Measurements from ENCODE around the gene PYM1. TPM values are rescaled to one million over a fixed set of nuclear protein-coding genes. Genes with fewer than 3 reads are reported as not detected.

PYM1 gene
- total and polyA plus RNA-seq, 2 of the 8 experiments (the other 6 are each of a cell fraction or from before 2014, with no cell fraction given): 38.7 to 58.5 TPM

DNA sequence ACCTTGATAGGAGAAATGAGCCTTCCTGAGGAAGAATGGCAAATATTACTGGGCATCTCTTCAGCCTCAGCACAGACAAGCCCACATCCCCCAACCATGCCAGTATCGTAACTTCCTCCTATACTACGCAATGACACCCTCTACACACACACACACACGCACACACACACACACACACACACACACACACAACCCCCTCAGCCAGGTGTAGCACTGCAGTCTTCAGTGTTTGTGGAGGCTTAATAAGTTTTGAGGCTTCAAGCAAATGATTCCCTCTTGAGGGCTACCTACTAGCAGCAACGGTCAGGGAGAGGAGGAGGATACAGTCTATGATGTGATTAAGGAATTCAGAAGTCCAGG lies 4.8 kb upstream of the PYM1 start:
- H2AK5ac ChIP-seq (ENCODE audit: low read depth, low read length): no peak overlapping the region
- no peak overlapping the region for H4K5ac ChIP-seq (ENCODE audit: insufficient read length, low read depth, low read length)
- H2AFZ ChIP-seq (ENCODE audit: low read length): no peak overlapping the region
- no peaks in the 10 kb centered on the region for H3K36me3 ChIP-seq (ENCODE audit: control insufficient read depth in 2 of 4, insufficient read depth in 4 of 4, low read length in 3 of 4)
- POLR2A ChIA-PET (ENCODE audit: partially characterized antibody): interaction anchor here (1.0 to 1.2 kb wide), 3 partner anchors 41 to 191 kb away, joined by 3 read pairs; partner anchors contain the start of gene RAB5B
- H3K4me3 ChIP-seq (ENCODE audit: extremely low read depth in 1 of 4, insufficient read depth in 2 of 4, low read depth in 3 of 4, low read length in 4 of 4): peak overlapping the region; percentile 47 to 75 (median 66)
- H3K14ac ChIP-seq (ENCODE audit: insufficient read length): no peak overlapping the region
- H3K9ac ChIP-seq (replicated peaks in 1 of 4; ENCODE audit: extremely low read depth in 1 of 4, low read depth in 3 of 4, low read length in 3 of 4): peak overlapping the region in 1 of 4 experiments; percentile 28; a peak in 1 of 7 replicates
- no peak overlapping the region for H2BK12ac ChIP-seq (ENCODE audit: low read depth, low read length)
- peaks cover 16% of the 10 kb centered on the region for H3K23me2 ChIP-seq (ENCODE audit: low read depth, low read length)
- no peak for FAIRE-seq
- H3K4me1 ChIP-seq (replicated peaks in 1 of 4; ENCODE audit: control insufficient read depth in 3 of 4, insufficient read depth in 4 of 4, low read length in 3 of 4): peaks cover 4 to 20% (median 11%) of the 10 kb centered on the region in 4 experiments; a peak in 6 of 7 replicates
- H3K4ac ChIP-seq (replicated peaks; ENCODE audit: insufficient read length, low read depth, low read length): no peak overlapping the region
- DNase-seq (ENCODE audit: low read depth in 1 of 2, low spot score in 2 of 2): no peak
- H3K23ac ChIP-seq (ENCODE audit: insufficient read length): no peak overlapping the region
- no peaks in the 10 kb centered on the region for H3K79me1 ChIP-seq (ENCODE audit: low read depth, low read length)
- H3K79me2 ChIP-seq (ENCODE audit: control insufficient read depth in 1 of 2, insufficient read depth in 2 of 2, low read length in 2 of 2): no peaks in the 10 kb centered on the region
- WGBS, 2 experiments (ENCODE audit: extremely low coverage in 1 of 2, insufficient coverage in 1 of 2, insufficient read length in 1 of 2, insufficient replicate concordance in 2 of 2, low coverage in 1 of 2, low lambda C conversion rate in 2 of 2, missing lambda C conversion rate in 1 of 2): 56% methylated on average over 4 of the region's 4 CpGs; no CpG with 5 or more reads in 1 of the 2 experiments
- 0 out of 2 replicates have a peak overlapping the region, but pooled peaks have one; percentile 11 for H2BK15ac ChIP-seq (ENCODE audit: low read length)
- no peak overlapping the region for H2BK120ac ChIP-seq (replicated peaks; ENCODE audit: low read depth, low read length)
- H3K18ac ChIP-seq (ENCODE audit: extremely low read depth, low read length): no peak overlapping the region
- H2BK5ac ChIP-seq (ENCODE audit: low read depth, low read length): no peak overlapping the region
- peaks cover 0 to 21% (median 14%) of the 10 kb centered on the region in 4 experiments; a peak in 6 of 7 replicates for H3K27me3 ChIP-seq (replicated peaks in 1 of 4; ENCODE audit: control insufficient read depth in 3 of 4, extremely low read depth in 1 of 4, insufficient read depth in 3 of 4, low read length in 3 of 4)
- peak overlapping the region; percentile 92 to 93 for H3K4me2 ChIP-seq (ENCODE audit: insufficient read depth in 1 of 2, low read depth in 2 of 2, low read length in 2 of 2)
- H4K20me1 ChIP-seq (replicated peaks in 1 of 2; ENCODE audit: control insufficient read depth in 1 of 2, insufficient read depth in 2 of 2, low read length in 2 of 2): no peaks in the 10 kb centered on the region
- no peak overlapping the region for H4K91ac ChIP-seq (replicated peaks; ENCODE audit: insufficient read length, low read length)
- CTCF ChIA-PET (ENCODE audit: partially characterized antibody): interaction anchor here (1.2 to 3.0 kb wide), 4 partner anchors 54 to 194 kb away, joined by 3 to 13 read pairs (median 4); no protein-coding TSS in a partner anchor
- no peaks in the 10 kb centered on the region for H3K9me3 ChIP-seq (ENCODE audit: insufficient read depth in 2 of 2, low read depth in 1 of 2, low read length in 1 of 2)
- no peak overlapping the region for H3K56ac ChIP-seq (replicated peaks; ENCODE audit: insufficient read length, low read depth, low read length)
- H2BK20ac ChIP-seq (ENCODE audit: low read length): no peak overlapping the region
- no peak overlapping the region for H3K27ac ChIP-seq (ENCODE audit: low read depth, low read length)
- H4K8ac ChIP-seq (ENCODE audit: extremely low read depth, insufficient read depth, low read length): no peak overlapping the region
- TF ChIP-seq PHF8 (conservative IDR thresholded peaks at IDR 0.05; ENCODE audit: low read depth, low read length) (no peak), TBP (IDR thresholded peaks at IDR 0.05; ENCODE audit: low read depth, low read length) (no peak), BCL11A (IDR thresholded peaks at IDR 0.05; ENCODE audit: low read depth in 2 of 2, low read length in 2 of 2) (no peak), CTBP2 (IDR thresholded peaks at IDR 0.05; ENCODE audit: borderline replicate concordance, insufficient read depth, insufficient read length, low read length) (no peak), TAF7 (optimal IDR thresholded peaks at IDR 0.05; ENCODE audit: borderline replicate concordance, low read depth, low read length) (no peak), POLR2A (IDR thresholded peaks at IDR 0.05; ENCODE audit: control extremely low read depth in 1 of 2, low read depth in 2 of 2, low read length in 2 of 2) (no peak), SRF (IDR thresholded peaks at IDR 0.05; ENCODE audit: low read depth, low read length) (no peak), CBX5 (IDR thresholded peaks at IDR 0.05; ENCODE audit: low read depth, low read length) (no peak), CEBPB (IDR thresholded peaks at IDR 0.05; ENCODE audit: low read depth, low read length) (no peak), HDAC2 (IDR thresholded peaks at IDR 0.05; ENCODE audit: borderline replicate concordance in 1 of 2, low read depth in 2 of 2, low read length in 2 of 2) (no peak)
- TF ChIP-seq, protein P1, sequence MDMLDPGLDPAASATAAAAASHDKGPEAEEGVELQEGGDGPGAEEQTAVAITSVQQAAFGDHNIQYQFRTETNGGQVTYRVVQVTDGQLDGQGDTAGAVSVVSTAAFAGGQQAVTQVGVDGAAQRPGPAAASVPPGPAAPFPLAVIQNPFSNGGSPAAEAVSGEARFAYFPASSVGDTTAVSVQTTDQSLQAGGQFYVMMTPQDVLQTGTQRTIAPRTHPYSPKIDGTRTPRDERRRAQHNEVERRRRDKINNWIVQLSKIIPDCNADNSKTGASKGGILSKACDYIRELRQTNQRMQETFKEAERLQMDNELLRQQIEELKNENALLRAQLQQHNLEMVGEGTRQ (IDR thresholded peaks at IDR 0.05; ENCODE audit: low read length): no peak
- TF ChIP-seq, protein P2, sequence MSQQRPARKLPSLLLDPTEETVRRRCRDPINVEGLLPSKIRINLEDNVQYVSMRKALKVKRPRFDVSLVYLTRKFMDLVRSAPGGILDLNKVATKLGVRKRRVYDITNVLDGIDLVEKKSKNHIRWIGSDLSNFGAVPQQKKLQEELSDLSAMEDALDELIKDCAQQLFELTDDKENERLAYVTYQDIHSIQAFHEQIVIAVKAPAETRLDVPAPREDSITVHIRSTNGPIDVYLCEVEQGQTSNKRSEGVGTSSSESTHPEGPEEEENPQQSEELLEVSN (IDR thresholded peaks at IDR 0.05): no peak

Measured in H1 (cell line).